Activated CD4-positive, alpha-beta T cell treated with anti-CD3 and anti-CD28 coated beads, Interleukin-2, amount 50 U/mL, for 4 hours (primary cell): ENCODE measurements around the gene ZNF433.
A peak's percentile ranks its signal among the peaks of the same experiment; 100 is the strongest.
"Not testable (repeated sequence)": the region's sequence is repeated elsewhere in the genome, so short reads cannot be mapped to it uniquely, and the experiment has no call there.

Source experiments
- DNase-seq, 2 experiments: peaks; one replicate each; pipeline ENCODE4 v3.0.0-alpha.2; 2020

The ZNF433 gene

GRCh38 chr19:12035220-12036172 lies at the start of gene ZNF433:
Gene ZNF433 (minus strand): TSS chr19:12035679. CDS start chr19:12035539, 140 bp downstream.
- peak; percentile 55 to 60 for DNase-seq

GRCh38 chr19:12083336-12083735 lies 47.9 kb upstream of the ZNF433 start:
- DNase-seq, result not testable (repeated sequence)

DNA sequence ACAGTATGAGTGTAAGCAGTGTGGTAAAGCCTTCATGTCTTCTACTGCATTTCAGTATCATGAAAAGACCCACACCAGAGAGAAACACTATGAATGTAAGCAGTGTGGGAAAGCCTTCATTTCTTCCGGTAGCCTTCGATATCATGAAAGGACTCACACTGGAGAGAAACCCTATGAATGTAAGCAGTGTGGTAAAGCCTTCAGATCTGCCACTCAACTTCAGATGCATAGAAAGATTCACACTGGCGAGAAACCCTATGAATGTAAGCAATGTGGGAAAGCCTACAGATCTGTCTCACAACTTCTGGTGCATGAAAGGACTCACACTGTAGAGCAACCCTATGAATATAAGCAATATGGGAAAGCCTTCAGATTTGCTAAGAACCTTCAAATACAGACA lies 41.9 kb upstream of the ZNF433 start:
- no peak for DNase-seq

- not testable (repeated sequence) for DNase-seq
Measured at GRCh38 chr19:12076331-12076730, 40.9 kb upstream of the ZNF433 start.

DNA sequence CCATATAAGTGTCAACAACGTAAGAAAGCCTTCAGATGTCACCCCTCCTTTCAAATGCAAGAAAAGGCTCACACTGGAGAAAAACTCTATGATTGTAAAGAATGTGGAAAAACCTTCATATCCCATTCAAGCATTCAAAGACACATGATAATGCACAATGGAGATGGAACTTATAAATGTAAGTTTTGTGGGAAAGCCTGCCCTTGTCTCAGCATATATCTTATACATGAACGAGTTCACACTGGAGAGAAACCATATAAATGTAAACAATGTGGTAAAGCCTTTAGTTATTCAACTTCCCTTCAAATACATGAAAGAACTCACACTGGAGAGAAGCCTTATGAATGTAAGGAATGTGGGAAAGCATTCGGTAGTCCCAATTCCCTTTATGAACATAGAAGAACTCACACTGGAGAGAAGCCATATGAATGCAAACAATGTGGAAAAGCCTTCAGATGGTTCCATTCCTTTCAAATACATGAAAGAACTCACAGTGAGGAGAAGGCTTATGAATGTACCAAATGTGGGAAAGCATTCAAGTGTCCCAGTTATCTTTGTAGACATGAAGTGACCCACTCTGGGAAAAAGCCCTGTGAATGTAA lies 40.2 kb upstream of the ZNF433 start:
- no peak for DNase-seq

DNA sequence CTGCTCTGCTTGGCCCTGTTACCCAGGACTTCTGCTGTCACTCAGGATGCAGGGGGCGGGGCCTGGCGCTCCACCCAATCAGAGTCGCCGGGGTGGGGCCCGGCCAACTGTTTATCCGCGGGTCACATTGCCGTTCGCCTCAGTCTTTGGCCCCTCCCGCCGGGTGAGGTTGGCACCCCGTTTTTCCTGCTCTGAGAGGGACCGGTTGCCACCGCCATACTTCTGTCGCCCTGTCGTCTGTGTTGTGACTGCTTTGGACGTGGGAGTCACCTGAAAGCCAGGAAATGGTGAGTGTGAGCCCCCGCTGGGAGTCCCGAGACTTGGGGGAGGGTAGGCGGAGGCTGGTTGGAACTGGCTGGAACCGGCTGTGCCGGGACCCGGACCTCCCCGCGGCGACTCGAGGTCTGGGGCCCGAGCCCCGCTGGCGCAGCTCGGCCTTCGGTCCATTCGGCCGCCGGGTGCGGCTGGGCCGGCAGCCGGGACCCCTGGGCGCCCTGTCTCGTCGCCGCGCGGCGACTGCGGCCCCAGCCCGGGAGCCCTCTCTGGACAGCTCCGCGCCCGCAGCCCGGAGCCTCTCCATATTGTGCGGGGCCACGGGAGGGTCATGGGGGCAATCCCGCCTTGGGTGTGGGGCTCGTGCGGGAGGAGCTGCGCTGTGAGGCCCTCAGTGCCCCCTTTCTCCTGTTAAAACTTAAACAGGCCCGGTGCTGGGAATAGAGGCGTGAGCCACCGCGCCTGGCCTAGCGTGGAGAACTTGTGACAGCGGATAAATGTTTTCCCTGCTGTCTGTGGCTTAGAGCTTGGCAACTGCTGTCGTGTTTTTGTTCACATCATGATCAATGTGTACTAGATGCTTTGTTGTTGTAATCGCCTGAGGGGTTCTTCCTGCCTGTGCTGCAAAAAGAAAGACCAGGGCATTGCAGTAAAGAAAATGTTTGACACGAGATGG lies 29.4 kb upstream of the ZNF433 start, which contains the start of gene ZNF844:
Gene ZNF844, plus strand, starts transcription at position 142 of the 949 bp plus-strand sequence. Its CDS starts 143 bp downstream, at position 285.
- DNase-seq, result peak; percentile 55 to 58

DNA sequence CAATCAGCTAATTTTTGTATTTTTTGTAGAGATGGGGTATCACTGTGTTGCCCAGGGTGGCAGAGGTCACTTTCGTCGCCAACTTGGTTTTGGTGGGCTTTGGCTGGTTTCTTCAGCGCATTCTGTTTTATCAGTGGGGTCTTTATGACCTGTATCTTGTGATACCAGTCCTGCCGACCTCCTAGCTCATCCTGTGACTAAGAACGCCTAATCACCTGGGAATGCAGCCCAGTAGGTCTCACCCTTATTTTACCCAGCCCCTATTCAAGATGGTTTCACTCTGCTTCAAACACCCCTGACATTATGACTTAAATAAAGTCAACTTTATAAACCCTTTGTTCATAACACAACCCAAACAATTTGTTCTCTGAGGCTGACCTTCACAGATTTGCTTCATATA lies 20.3 kb upstream of the ZNF433 start:
- no peak for DNase-seq

DNA sequence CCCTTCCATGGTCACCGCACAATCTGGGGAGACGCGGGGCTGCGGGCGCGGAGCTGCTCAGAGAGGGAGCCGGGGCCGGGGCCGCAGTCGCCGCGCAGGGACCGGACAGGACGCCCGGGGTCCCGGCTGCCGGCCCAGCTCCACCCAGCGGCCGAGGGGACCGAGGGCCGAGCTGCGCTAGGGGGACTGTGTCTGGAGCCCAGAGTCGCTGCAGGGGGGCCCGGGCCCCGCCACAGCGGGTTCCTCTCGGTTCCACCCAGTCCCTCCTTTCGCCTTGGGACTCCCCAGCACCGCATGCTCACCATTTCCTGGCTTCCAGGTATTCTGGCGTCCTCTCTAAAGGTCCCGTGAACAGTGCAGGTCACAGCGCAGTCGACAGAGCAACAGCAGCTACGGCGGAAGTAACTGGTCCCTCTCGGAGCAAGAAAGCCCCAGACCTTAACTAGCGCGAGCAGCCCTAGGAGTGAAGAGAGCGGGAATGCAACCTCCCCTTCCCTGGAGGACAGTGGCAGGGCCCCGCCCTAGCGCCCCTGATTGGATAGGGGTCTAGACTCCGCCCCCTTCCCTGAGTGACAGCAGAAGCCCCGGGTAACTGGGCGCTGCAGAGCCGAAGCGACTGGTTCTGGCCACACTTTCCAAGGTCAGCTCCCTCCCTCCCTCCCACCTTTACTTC lies 17.2 kb upstream of the ZNF433 start, which contains the start of gene ZNF878:
Gene ZNF878, minus strand, starts transcription at position 465 of the 673 bp plus-strand sequence. Its CDS starts 160 bp downstream, at position 305.
- DNase-seq, result peak; percentile 24 to 29

DNA sequence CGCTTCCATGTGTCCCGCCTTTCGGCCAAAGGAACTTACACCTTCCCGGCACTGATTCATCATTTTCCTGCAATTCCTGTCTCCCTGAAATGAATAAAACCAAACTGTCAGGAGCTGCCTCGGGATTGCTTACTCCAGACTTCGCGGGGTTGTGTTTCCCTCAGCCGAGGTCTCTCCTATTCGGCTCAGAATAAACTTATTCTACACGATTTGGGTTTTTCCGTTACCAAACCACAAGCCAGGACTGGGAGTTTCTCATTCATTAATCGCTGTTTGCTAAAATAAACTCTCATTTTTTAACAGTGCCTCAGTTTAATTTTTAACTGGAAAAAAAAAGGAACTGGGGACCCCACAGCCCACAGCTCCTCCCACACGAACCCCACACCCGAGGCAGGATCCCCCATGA lies 16.6 kb upstream of the ZNF433 start:
- DNase-seq, result no peak

- no peak for DNase-seq
Measured at GRCh38 chr19:12047868-12048267, 12.4 kb upstream of the ZNF433 start.

- DNase-seq, result no peak
Measured at GRCh38 chr19:12043752-12044422, 8.4 kb upstream of the ZNF433 start.

- no peak for DNase-seq
Measured at GRCh38 chr19:12042893-12043292, 7.4 kb upstream of the ZNF433 start.

DNA sequence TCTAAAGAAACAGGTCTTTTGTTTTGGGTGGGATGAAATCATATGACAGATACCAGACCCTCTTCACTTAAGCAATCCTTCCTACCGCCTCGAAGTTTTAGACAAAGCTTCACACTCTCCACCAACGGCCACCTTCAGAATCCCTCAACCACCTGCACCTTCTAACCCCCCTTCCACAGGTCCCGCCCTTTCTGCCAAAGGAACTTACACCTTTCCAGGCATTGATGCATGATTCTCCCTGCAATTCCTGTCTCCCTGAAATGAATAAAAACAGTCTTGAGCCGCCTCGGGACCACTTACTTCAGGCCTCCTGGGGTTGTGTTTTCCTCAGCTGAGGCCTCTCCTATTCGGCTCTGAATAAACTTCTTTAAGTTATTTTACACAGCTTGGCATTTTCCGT lies 859 bp downstream of the ZNF433 start:
- no peak for DNase-seq

- no peak for DNase-seq
Measured at GRCh38 chr19:12034198-12034597, 1.3 kb downstream of the ZNF433 start.

- DNase-seq, result no peak
Measured at GRCh38 chr19:12015753-12016116, 19.7 kb downstream of the ZNF433 start.

- no peak for DNase-seq
Measured at GRCh38 chr19:12015015-12015752, 20.3 kb downstream of the ZNF433 start.

- DNase-seq, result no peak
Measured at GRCh38 chr19:12000152-12000981, 35.1 kb downstream of the ZNF433 start.

GRCh38 chr19:11995174-11995573 lies 40.3 kb downstream of the ZNF433 start:
- DNase-seq, result no peak

DNA sequence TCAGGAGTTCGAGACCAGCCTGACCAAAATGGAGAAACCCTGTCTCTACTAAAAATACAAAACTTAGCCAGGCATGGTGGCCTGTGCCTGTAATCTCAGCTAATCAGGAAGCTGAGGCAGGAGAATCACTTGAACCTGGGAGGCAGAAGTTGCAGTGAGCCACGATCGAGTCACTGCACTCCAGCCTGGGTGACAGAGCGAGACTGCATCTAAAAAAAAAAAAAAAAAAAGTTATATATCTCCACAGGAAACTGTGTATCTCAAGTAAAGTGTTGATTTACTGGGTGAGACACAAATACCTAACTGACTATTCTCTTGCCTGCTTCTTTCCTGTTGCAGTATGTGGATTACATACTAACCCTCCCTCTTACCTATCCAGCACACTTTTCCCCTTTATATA lies 43.6 kb downstream of the ZNF433 start:
- not testable (repeated sequence) for DNase-seq

DNA sequence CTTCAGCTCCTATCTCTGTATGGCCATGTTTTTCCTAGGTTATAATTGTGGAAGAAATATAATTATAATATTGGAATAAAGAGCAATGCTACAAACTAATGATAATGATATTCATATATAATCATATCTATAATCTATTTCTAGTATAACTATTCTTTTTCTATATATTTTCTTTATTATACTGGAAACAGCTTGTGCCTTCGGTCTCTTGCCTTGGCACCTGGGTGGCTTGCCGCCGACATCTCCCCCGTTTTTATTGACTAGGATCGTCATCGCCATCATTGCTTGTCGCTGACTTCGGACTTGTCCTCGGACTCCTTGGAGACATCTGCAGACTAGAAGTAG lies 46.4 kb downstream of the ZNF433 start:
- no peak for DNase-seq
